Thymus (tissue), 11 donors: ENCODE results near the gene MITD1. TPM values are rescaled to one million over a fixed set of nuclear protein-coding genes. Genes with fewer than 3 reads are reported as not detected.
"Not testable (repeated sequence)": the region's sequence is repeated elsewhere in the genome, so short reads cannot be mapped to it uniquely, and the experiment has no call there.

Source experiments
- DNase-seq, 9 donors: peaks; one replicate each; pipeline ENCODE4 v3.0.0-alpha.2; 2013; ENCODE audit warnings: low spot score in 9 of 9, low read depth in 6 of 9, missing footprints in 1 of 9
- H3K27ac ChIP-seq, 2 donors: one replicate each; pipeline ENCODE4 v1.5.1; 2013; ENCODE audit warnings: control low read depth in 1 of 2, low read depth in 1 of 2, low read length in 1 of 2, mild to moderate bottlenecking in 1 of 2, moderate library complexity in 1 of 2
- H3K27me3 ChIP-seq, 2 donors: one replicate each; pipeline ENCODE4 v1.5.1; 2013; ENCODE audit warnings: low read length in 1 of 2; ENCODE audit not compliant: control insufficient read depth in 2 of 2, insufficient read depth in 1 of 2
- H3K36me3 ChIP-seq, 2 donors: one replicate each; pipeline ENCODE4 v1.5.1; 2013; ENCODE audit warnings: low read length in 1 of 2, mild to moderate bottlenecking in 1 of 2, moderate library complexity in 1 of 2; ENCODE audit not compliant: control insufficient read depth in 2 of 2, insufficient read depth in 2 of 2
- H3K4me1 ChIP-seq, 2 donors: one replicate each; pipeline ENCODE4 v1.5.1; 2013; ENCODE audit warnings: low read length in 2 of 2; ENCODE audit not compliant: control insufficient read depth in 2 of 2, insufficient read depth in 2 of 2
- H3K4me3 ChIP-seq, 2 donors: one replicate each; pipeline ENCODE4 v1.5.1; 2013; ENCODE audit warnings: low read length in 2 of 2, control low read depth in 1 of 2, mild to moderate bottlenecking in 1 of 2
- H3K9me3 ChIP-seq, 2 donors: one replicate each; pipeline ENCODE4 v1.5.1; 2013; ENCODE audit warnings: low read length in 1 of 2, mild to moderate bottlenecking in 1 of 2; ENCODE audit not compliant: control insufficient read depth in 2 of 2, insufficient read depth in 1 of 2
- WGBS: extraction: QIAGEN DNeasy Blood & Tissue Kit; methylation state at CpG from one replicate; pipeline ENCODE4 v1.1.7; 2013; 5-methylcytosine and 5-hydroxymethylcytosine counted together
- polyA plus RNA-seq: library from polyadenylated mRNA; stranded (reverse); fragments of 200-250 nt; gene quantifications from one replicate; pipeline ENCODE4 v1.2.3, GENCODE V29; 2013
- total RNA-seq: library from RNA; stranded (reverse); fragments of 120-200 nt; gene quantifications from one replicate; pipeline ENCODE4 v1.2.4, GENCODE V29; 2013
- donor health status: healthy.

Gene MITD1
- total and polyA plus RNA-seq, 2 donors = 57.3 to 96.8 TPM

- Histone ChIP-seq H3K4me1 (peaks cover 4 to 11% of the 10 kb centered on the region in 2 donors), H3K27me3 (peaks cover 0 to 25% of the 10 kb centered on the region in 2 donors), H3K27ac (peak within 1 kb of the TSS; percentile 81 to 96), H3K4me3 (peak within 1 kb of the TSS; percentile 53 to 84), H3K9me3 (no peaks in the 10 kb centered on the region), H3K36me3 (no peaks in the 10 kb centered on the region)
- WGBS = under 1% methylated on average over 84 of the region's 84 CpGs
- DNase-seq = peak; percentile 89 to 97 (median 94)
Observed at GRCh38 chr2:99141110-99142108, 39.4 kb downstream of the MITD1 start, which contains the start of gene C2orf15. Gene C2orf15, plus strand, starts transcription at chr2:99141707. Its CDS starts 8,852 bp downstream, at chr2:99150559.

DNA sequence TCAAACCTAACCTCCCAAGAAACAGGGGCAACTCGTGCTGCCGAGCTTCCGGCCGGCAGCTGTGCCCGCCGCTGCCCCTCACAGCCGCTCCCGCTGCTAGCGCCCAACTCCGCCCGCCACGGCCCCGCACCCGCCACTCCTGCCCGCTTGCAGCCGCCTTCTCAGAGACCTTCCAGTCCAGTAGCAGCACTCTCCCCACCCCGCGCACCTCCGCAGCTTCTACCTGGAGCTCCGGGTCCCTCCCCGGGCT, 40.1 kb downstream of the MITD1 start:
- Histone ChIP-seq H3K9me3 (no peaks in the 10 kb centered on the region), H3K36me3 (no peaks in the 10 kb centered on the region), H3K27ac (peak overlapping the region; percentile 81 to 96), H3K4me1 (peaks cover 4 to 11% of the 10 kb centered on the region in 2 donors), H3K4me3 (peak overlapping the region; percentile 53 to 84), H3K27me3 (peaks cover 0 to 25% of the 10 kb centered on the region in 2 donors)
- under 1% methylated on average over 21 of the region's 21 CpGs for WGBS
- DNase-seq = peak in 1 of 9 donors; percentile 28

GRCh38 chr2:99140056-99140859, 40.6 kb downstream of the MITD1 start:
- H3K27me3 ChIP-seq = peaks cover 0 to 25% of the 10 kb centered on the region in 2 donors
- no peaks in the 10 kb centered on the region for H3K36me3 ChIP-seq
- H3K4me3 ChIP-seq = peak overlapping the region; percentile 53 to 84
- peak in 1 of 9 donors; percentile 11 for DNase-seq
- peaks cover 4 to 11% of the 10 kb centered on the region in 2 donors for H3K4me1 ChIP-seq
- no peaks in the 10 kb centered on the region for H3K9me3 ChIP-seq
- peak overlapping the region in 1 of 2 donors; percentile 81 for H3K27ac ChIP-seq
- 37% methylated on average over 17 of the region's 17 CpGs for WGBS

- 99% methylated on average over 4 of the region's 4 CpGs for WGBS
- DNase-seq = no peak
- Histone ChIP-seq H3K4me1 (peaks cover 4 to 11% of the 10 kb centered on the region in 2 donors), H3K9me3 (peaks cover 0 to 5% of the 10 kb centered on the region in 2 donors), H3K27ac (no peak overlapping the region), H3K4me3 (no peak overlapping the region), H3K36me3 (no peaks in the 10 kb centered on the region), H3K27me3 (peaks cover 0 to 25% of the 10 kb centered on the region in 2 donors)
Observed at GRCh38 chr2:99139003-99139402, 41.9 kb downstream of the MITD1 start.

DNA sequence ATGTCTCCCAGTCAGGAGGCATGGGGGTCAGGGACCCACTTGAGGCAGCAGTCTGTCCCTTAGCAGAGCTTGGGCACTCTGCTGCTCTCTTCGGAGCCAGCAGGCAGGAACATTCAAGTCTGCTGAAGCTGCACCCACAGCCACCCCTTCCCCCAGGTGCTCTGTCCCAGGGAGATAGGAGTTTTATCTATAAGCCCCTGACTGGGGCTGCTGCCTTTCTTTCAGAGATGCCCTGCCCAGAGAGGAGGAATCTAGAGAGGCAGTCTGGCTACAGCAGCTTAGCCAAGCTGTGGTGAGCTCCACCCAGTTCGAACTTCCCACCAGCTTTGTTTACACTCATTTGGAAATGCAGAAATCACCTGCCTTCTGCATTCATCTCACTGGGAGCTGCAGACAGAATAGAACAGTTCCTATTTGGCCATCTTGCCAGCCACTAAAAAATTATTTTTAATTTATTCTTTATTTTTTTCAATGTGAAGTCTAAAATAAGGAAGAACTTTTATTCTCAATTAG, 45.8 kb downstream of the MITD1 start:
- H3K36me3 ChIP-seq, H3K9me3 ChIP-seq, H3K4me3 ChIP-seq, H3K27ac ChIP-seq, H3K4me1 ChIP-seq, DNase-seq: not testable (repeated sequence)
- 98% methylated on average over 2 of the region's 2 CpGs for WGBS
- peaks cover 0 to 13% of the 10 kb centered on the region in 2 donors for H3K27me3 ChIP-seq

GRCh38 chr2:99127981-99128380, 52.9 kb downstream of the MITD1 start:
- Histone ChIP-seq H3K36me3 (peaks cover 0 to 5% of the 10 kb centered on the region in 2 donors), H3K9me3 (no peaks in the 10 kb centered on the region), H3K27me3 (no peaks in the 10 kb centered on the region), H3K4me1 (no peaks in the 10 kb centered on the region), H3K4me3 (no peak overlapping the region), H3K27ac (no peak overlapping the region)
- DNase-seq = no peak
- WGBS = 94% methylated on average over 2 of the region's 2 CpGs

Other genes with a start within 250 kb of the MITD1 start
- gene CRACDL, start 244.8 kb downstream of the MITD1 start, total RNA-seq = 1.9 TPM
- gene CRACDL, start 244.8 kb downstream of the MITD1 start, polyA plus RNA-seq = 3.6 TPM
- gene C2orf15, start 39.4 kb downstream of the MITD1 start, total RNA-seq = 1.8 TPM
- 2.3 TPM for gene C2orf15, start 39.4 kb downstream of the MITD1 start, polyA plus RNA-seq
- gene TSGA10, start 26.1 kb downstream of the MITD1 start, total RNA-seq = 8.9 TPM
- gene TSGA10, start 26.1 kb downstream of the MITD1 start, polyA plus RNA-seq = 6.8 TPM
- gene LIPT1, start 26.1 kb downstream of the MITD1 start, total RNA-seq = 8.2 TPM
- gene LIPT1, start 26.1 kb downstream of the MITD1 start, polyA plus RNA-seq = 20.4 TPM
- gene MRPL30, start 126 bp upstream of the MITD1 start, total RNA-seq = 39.9 TPM
- 27.9 TPM for gene MRPL30, start 126 bp upstream of the MITD1 start, polyA plus RNA-seq
- not detected for gene LYG2, start 74.6 kb upstream of the MITD1 start, total RNA-seq
- 0.09 TPM for gene LYG2, start 74.6 kb upstream of the MITD1 start, polyA plus RNA-seq
- 1.8 TPM for gene LYG1, start 120.1 kb upstream of the MITD1 start, total RNA-seq
- gene LYG1, start 120.1 kb upstream of the MITD1 start, polyA plus RNA-seq = 21.5 TPM
- gene TXNDC9, start 155.3 kb upstream of the MITD1 start, total RNA-seq = 59.8 TPM
- 36.8 TPM for gene TXNDC9, start 155.3 kb upstream of the MITD1 start, polyA plus RNA-seq
- 13.2 TPM for gene EIF5B, start 156.3 kb upstream of the MITD1 start, total RNA-seq
- gene EIF5B, start 156.3 kb upstream of the MITD1 start, polyA plus RNA-seq = 26.3 TPM